HG02885 (cell line): Measurements from ENCODE around the gene TBC1D5.

Experiments
- ATAC-seq: cut with Tn5 transposase; IDR thresholded peaks from one replicate; pipeline ENCODE4 v1.9.1; 2021; ENCODE audit warnings: mild to moderate bottlenecking; ENCODE audit not compliant: unreplicated experiment, poor library complexity

The TBC1D5 gene

DNA sequence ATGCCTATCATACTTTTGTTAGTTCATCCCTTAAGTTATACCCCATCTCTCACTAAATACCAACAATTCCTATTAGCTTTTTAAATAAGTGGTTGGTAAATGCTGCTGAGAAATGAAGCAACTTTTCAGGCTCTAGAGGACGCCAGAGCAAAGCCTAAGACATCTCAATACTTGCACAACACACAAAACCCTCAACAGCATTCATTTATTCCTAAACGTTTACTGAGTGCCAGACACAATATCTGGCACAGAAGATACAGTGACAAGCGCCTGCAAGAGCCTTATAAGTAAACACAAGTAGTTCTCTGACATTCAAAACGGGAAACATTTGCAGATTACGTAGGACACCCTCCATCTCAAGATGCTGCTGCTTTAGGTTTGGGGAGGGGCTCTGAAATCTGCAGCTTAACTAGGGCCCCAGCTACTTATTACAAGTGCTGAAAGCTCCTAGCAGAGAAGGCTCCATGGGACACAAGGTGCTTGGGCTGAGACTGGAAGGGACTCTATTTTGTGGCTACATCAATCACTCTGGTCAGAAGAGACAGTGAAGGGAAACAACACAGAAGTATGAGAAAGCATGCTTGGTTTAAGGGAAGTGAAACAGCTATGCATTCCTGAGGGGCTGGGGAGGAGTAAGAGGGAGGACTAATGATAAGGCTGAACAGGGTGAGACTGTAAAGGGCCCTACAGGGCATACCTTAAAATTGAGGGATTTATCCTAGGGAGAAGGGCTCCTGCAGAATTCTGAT is 546.4 kb downstream of the TBC1D5 start:
- ATAC-seq: peak; percentile 85

GRCh38 chr3:17195192-17195611 is 547.2 kb downstream of the TBC1D5 start:
- ATAC-seq: peak; percentile 92

DNA sequence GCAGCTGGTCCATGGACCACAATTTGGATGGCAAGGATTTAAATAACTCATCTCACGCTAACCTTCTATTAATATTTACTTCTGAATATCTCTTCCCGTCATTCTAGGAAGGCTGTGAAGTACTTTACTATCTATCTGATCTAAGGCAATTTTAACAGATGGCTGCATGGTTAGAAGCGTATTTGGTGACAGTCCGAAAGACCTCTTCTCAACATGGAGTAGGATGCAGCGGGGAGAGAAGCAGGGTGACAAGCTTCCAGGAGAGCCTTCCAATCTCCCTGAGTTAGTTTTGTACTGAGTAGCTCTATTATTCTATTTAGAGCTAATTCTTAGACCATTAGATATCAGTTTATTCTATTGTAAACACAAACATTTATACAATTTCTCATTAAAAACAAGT is 548.3 kb downstream of the TBC1D5 start:
- no peak for ATAC-seq

GRCh38 chr3:17192995-17193394 is 549.4 kb downstream of the TBC1D5 start:
- ATAC-seq: no peak

DNA sequence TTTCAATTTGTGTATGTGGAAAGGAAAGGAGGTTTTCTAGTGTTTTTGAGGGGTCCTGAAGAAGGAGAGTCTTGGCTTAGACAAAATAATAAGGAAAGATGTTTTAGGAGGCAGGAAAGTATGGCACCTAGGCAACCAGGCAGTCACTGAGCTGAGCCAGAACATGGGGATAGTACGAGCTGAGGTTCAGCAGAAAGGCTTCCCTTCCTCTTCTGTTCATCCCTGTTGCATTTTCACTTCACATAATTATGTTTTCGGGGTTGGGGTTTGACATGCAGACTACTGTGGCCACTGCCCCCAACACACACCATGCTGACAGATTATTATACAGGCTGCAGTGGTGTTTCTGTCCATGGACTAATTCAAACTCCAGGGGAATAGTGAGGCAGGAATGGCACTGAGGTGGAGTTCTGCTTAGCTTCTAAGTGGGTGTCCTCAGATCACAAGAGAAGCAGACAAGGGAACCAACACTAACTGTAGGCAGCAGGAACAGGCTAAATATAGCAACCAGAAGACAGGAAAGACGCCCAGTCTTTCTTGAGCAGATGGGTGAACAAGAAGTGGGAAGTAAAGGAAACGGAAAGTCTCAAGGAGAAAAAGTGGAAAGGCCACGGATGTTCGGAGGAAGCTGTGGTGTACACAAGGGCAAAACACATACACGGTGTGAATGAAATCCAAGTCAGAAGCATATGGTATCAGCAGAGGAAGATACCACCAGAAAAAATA is 551.9 kb downstream of the TBC1D5 start:
- ATAC-seq: no peak

DNA sequence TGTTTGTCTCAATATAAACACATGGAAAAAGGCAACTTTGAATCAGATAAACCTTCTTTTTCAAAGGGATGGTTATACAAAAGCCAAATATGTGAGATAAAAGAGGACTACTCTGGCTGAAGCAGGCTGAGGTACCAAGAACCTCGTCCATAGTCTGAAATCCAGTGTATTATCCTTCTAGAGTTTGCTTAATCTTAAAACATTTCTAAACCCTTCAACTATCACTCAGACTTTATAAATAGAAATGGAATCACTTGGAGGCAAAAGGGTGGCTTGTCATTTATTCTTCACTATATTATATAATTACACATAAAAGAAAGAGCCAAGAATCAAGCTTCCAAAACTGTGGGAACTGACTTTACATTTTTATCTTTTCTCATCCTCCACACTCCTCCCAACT is 554.1 kb downstream of the TBC1D5 start:
- ATAC-seq: no peak

GRCh38 chr3:17187589-17188184 is 554.7 kb downstream of the TBC1D5 start:
- ATAC-seq: no peak

GRCh38 chr3:17183951-17184550 is 558.4 kb downstream of the TBC1D5 start:
- ATAC-seq: no peak

DNA sequence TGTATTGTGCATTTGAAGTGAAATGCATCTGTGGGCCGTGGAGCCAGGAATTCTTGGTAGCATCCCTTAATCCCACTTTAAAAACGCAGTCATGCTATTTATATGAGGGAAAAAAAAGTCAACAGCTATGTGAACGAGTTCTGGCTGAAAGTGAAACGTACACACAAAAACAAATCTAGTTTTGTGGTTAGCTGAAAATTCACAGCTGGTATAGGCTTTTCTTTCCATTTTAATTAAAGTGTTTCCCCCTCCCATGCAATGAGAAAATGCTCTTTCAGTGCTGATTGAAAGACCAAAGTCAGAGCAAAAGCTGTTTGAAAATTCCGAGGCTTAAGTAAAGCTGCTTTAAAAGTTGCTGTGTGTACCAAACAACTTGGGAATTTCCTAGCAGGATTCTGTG is 560.3 kb downstream of the TBC1D5 start:
- ATAC-seq: peak; percentile 75

DNA sequence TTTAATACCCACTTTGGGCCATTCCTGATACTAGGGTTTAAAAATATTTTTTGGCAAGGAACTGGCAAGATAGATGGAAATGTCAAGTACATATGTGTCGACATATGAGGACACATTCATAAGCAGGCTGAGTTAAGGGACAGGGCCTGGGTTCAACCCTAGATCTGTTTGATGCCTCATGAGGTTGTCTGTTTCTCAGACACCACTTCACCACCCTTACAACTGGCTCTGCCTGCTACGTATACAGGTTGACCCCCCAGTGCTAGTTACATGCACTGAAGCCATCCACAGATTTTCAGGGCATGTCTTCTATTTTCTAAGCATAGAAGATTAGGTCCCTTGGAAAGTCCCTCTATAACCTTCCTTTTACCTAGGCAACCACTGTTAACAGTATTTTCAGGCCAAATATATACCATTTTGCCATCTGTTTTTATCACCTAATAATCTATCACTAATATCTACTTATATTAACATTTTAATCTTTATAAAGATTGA is 561.0 kb downstream of the TBC1D5 start:
- ATAC-seq: no peak

DNA sequence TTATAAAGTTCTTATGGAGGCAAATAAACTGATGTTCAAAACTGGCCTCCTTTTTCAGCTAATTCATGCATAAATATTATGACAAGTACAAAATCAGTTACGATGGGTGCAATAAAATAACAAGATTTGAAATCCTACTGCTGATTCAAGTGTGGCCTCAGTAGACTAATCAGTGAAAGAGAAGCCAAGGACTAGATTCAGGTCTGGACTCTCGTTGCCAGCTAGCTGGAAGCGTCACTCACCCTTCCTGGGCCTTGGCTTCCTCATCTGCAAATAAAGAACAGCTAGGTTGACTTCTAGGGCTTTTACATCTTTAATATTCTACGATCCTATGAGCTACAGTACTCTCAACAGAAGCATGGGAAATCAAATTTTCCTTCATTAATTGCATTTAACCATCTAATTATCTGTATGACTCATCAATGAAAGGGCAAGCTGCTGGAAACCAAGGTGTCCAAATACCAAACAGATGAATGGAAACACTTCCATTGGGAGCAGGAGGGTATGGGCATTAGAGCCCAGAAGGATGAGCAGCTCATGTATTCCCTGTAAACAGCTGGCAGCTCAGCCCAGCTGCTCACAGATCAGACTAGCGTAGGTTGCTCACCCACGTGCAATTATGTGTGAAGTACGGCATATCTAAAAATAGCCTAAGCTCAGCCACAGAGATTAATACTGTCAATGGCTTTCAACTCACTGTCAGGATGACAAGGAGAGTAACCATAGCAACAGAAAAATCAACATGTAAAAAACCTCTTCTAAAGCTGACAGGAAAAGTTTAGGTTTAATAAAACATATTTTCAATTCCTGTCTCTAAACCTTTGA is 562.8 kb downstream of the TBC1D5 start:
- peak; percentile 60 for ATAC-seq

- no peak for ATAC-seq
Observed at GRCh38 chr3:17176757-17177156, 565.7 kb downstream of the TBC1D5 start.

DNA sequence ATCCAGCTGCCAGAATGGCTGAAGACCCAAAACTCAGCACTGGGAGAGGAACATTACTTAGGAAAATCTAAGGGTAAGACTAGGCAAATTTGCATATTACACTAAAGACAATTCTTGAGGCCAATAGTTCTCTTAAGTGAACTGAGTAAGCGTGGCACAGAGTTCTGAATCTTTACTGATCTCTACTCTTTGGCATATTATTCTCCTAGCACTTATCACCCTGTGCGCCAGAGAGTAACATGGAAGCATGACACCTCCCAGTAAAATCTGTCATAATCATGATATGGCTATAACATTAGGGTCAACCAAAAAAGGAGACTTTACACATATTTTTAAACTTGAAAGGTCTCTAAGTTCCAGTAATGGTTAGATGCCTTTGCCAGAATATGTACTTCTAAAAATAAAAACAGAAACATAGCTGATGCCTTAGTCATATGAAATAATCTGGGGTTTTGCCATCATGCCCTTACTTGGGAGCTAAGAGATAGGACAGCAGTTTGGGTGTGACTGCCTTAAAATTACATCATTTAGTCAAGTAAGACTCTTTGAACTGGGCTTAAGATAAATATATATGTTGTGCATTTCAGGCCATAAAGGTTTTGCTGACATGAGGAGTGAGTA is 567.1 kb downstream of the TBC1D5 start:
- ATAC-seq: no peak

- no peak for ATAC-seq
Observed at GRCh38 chr3:17166369-17166768, 576.1 kb downstream of the TBC1D5 start.

DNA sequence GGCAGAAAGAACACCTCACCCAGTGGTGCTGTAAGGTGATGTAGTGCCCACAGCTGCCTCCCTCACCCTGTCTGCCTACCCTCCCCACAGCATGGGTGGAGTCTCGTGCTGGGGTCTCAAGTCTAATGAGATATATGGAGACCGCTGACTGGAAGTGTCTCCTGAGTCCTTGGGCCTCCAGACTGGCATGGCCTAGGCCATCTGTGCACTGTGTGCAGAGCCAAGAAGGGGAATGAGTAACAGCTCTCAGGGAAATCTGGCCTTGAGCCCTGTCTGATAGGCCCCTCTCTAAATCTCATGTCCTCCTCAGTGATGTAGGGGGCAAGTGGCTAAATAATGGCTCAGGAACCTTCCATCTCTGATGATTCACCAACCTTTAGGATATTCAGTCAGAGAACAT is 580.3 kb downstream of the TBC1D5 start:
- no peak for ATAC-seq

- ATAC-seq: no peak
Observed at GRCh38 chr3:17160597-17160996, 581.8 kb downstream of the TBC1D5 start.

GRCh38 chr3:17158941-17159682 is 583.3 kb downstream of the TBC1D5 start:
- no peak for ATAC-seq

DNA sequence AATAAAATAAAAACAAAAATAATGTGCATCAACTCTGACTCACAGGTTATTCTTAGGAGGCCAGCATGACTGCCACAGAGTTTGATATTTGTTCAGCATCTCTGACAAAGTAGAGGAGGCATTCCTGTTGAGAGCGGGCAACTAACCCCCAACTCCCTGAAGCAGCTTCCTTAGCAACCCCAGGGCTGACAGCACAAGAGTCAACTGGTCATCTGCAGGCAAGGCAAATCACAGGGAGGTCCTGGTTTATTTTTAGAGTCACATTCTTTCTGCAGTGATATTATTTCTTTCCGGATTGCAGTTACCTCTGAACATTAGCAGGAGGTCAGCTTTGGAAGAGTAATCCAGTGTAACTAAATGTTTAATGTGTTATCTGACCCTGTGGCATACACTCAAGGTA is 584.7 kb downstream of the TBC1D5 start:
- no peak for ATAC-seq

DNA sequence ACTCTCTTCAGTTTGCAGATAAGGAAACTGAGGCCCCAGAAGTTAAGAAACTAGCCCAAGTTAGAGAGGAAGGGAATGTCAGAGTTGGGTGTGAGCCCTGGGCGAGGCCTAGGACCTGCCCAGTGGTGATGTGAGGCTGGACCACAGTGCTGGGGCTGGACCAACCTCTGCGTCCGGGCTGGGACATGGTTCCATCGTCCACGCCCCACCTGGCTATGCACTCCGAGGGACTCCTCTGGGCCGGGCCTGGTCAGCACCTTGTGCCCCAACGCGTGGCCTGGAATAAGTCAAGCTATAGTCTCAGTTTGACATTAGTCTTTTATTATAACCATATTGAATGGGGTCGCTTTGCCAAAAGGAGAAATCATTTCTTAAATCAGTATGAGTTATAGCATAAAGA is 585.6 kb downstream of the TBC1D5 start:
- ATAC-seq: no peak
